NCI-H1417 (cell line): ENCODE measurements around the gene NDOR1.
A peak's percentile ranks its signal among the peaks of the same experiment; 100 is the strongest.

ENCODE experiments used
- DNase-seq, 3 experiments: peaks; one replicate each; lab custom pipeline; 2025; lab: John Stamatoyannopoulos, UW

NDOR1 gene

DNA sequence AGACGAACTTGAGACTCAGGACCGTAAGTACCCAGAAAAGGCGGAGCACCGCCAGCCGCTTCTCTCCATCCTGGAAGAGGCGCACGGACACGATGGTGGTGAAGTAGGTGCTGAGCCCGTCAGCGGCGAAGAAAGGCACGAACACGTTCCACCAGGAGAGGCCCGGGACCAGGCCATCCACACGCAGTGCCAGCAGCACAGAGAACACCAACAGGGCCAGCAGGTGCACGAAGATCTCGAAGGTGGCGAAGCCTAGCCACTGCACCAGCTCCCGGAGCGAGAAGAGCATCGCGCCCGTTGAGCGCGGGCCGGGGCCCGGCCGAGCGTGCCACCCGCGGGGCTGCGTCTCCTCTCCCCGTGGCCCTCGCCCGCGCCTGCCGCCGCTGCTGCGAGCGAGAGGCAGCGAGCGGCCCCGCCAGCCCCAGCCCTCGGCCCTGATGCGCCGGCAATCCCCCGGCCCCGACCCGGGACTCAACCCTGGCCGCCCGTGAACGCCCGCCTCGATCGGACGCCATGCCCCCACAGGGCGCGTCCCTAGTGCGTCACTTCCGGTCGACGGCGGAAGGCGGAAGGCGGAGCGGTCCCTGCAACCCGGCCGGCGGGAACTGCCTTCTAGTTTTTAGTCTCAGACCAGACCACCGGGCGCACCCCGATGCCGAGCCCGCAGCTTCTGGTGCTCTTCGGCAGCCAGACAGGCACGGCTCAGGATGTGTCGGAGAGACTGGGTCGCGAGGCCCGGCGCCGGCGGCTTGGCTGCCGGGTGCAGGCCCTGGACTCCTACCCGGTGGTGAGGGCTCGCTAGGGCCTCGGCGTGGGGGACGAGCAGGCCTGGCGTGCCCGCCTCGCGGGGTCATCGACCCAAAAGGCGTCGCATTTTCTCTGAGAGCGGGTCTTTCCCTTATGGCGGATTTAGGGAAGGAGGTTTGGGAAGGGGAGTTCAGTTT lies at the start of gene NDOR1, which contains the start of gene TMEM203:
NDOR1 (plus strand) TSS at position 575 of the 944 bp plus-strand sequence; CDS start at position 653, 78 bp downstream.
TMEM203 (minus strand) TSS at position 523 of the 944 bp plus-strand sequence; CDS start at position 289, 234 bp downstream.
- DNase-seq = peak; percentile 74 to 90 (median 90)

DNA sequence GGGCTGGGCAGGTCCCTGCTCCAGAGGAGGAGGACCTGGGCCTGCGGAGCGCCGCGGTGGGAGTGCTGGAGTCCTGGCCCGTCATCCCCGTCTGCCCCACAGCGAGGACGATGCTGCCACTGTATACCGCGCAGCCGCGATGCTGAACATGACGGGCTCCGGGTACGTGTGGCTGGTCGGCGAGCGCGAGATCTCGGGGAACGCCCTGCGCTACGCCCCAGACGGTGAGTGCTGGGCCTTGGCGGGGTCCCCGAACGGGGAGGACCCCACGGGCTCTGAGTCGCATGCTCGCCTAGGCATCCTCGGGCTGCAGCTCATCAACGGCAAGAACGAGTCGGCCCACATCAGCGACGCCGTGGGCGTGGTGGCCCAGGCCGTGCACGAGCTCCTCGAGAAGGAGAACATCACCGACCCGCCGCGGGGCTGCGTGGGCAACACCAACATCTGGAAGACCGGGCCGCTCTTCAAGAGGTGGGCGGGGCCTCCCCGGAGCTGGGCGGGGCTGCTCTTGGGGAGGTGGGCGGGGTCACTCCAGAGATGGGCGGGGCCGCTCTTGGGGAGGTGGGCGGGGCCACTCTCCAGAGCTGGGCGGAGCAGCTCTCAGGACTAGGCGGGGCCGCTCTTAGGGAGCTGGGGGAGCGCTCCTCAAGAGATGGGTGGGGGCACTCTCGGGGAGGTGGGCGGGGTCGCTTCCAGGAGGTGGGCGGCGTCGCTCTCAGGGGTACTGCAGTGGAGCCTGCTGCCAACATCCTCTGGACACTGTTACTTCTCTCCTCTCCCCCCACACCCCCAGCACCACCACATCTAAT lies 48.7 kb upstream of the NDOR1 start:
- peak in 2 of 3 experiments; percentile 12 to 30 for DNase-seq

DNA sequence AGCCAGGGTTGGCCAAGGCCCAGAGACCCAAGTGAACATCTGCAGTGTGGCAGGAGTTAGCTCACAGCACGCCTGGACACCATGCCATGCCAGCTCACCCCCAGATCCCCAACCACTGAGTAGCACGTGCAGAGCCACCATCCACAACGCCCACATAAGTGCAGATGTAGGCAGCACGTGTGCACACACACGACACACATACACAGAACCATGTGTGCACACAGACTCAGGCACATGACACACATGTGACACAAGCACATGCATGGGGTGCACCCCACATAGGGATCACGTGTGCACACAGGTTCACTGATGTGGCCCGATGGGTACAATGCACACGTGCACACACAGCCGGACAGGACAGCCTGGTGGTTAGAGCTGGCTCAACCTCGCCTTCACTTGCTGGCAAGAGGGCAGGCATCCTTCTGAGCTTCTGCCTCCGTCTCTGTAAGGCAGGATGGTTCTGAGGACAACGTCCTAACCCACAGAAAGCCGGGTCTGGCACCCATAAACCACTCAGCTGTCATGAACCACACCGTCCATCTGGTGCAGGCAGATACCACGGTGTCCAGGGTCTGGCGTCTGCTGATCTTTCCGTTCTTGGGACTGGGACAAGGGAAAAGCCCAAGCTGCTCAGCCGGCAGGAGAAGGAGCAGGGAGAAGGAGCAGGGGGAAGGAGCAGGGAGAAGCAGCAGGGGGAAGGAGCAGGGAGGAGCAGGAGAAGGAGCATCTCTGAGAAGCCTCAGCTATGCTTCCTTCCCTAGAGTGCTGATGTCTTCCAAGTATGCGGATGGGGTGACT lies 47.7 kb upstream of the NDOR1 start:
- no peak for DNase-seq

DNA sequence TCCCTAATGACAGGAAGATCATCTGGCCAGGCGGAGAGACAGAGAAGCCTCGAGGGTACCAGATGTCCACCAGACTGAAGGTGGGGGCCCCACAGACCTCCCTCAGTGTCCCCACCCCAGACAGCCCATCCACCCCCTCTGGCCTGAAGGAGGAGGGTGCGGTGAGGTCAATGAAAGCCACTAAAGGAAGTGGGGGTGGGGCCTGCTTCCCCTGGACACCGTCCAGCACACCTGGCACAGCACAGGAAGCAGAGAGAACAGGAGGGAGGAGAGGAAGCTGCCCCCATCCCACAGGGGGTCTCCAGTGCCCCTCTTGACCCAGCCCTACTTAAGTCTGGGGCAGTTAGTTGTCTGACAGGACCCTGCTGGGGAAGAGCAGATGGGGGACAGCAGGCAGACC lies 46.9 kb upstream of the NDOR1 start:
- peak in 1 of 3 experiments; percentile 26 for DNase-seq

DNA sequence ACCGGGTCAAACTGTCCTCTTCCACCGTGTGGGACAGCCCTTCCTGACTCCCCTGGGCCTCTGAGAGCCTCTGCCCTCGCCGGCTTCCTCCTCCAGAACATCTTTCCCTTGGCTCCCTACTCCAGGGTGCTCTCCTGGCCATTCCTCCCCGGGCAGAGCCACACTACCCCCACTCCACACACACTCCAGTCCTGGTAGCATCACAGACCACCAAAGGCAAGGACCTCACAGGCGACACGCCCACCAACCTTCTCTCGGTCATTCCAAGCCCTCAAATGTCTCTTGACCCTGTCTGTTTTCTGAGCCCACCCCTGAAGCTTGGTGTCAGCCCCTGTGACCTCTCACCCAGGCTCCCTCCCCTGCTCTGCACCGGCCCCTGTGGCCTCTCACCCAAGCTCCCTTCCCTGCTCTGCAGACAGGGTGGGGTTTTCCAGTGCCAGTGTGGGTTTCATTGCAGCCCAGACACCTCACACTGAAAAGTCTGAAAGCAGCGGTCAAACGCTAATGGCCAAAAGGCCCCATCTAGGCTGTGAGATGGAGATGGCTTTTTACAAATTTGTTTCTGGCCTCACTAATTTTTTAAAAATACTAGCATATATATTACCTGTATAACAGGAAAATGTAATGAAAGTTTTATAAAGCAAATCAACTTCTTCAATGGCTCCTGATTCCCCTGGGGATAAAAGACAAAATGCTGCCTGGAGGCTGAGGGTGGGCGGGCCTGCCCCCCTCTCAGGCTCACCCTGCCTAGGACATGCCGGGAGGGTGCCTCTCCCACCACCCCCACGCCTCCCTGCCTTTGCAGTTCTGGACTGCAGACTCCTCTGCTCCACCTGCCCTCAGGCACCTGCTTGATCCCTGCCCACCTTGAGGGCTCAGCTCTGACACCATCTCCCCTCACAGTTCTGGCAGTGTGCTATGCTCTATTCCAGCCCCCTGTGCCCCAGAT lies 46.1 kb upstream of the NDOR1 start:
- no peak for DNase-seq

GRCh38 chr9:137160054-137160425 lies 45.5 kb upstream of the NDOR1 start:
- DNase-seq = no peak

DNA sequence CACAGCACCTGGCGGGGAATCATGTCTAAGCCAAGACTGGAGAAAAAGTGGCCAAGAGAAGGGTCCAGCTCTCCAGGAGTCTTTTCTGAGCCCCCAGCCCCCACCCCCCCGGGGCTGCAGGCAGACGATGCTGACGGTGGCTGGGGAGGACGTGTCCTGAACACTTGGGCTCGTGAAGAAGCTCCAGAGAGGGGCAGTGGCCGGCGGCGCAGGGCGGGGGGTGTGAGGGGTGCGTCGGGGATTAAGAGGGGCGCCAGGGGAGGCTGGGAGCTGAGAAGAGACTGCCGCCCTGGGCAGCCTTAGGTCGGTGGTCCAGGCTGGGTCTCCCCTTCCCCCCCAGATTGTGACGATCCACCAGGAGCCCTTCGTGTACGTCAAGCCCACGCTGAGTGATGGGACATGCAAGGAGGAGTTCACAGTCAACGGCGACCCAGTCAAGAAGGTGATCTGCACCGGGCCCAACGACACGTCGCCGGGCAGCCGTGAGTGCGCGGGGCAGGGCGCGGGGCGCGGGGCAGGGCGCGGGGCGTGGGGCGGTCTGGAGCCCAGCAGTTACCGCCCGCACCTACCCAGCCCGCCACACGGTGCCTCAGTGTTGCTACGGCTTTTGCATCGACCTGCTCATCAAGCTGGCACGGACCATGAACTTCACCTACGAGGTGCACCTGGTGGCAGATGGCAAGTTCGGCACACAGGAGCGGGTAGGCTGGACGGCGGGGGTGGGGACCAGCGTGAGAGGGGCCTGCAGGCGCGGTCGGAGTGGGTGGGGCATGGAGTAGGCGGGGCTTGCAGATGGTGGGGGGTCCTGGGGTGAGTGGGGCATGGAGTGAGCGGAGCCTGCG lies 44.6 kb upstream of the NDOR1 start:
- peak in 2 of 3 experiments; percentile 67 to 71 for DNase-seq

- peak in 2 of 3 experiments; percentile 67 to 71 for DNase-seq
Measured at GRCh38 chr9:137161558-137162486, 43.7 kb upstream of the NDOR1 start.

GRCh38 chr9:137162505-137163364 lies 42.8 kb upstream of the NDOR1 start:
- DNase-seq = peak in 2 of 3 experiments; percentile 64 to 69

- DNase-seq = peak in 1 of 3 experiments; percentile 46
Measured at GRCh38 chr9:137163365-137163715, 42.2 kb upstream of the NDOR1 start.

GRCh38 chr9:137163805-137164204 lies 41.7 kb upstream of the NDOR1 start:
- no peak for DNase-seq

- DNase-seq = no peak
Measured at GRCh38 chr9:137164370-137165249, 40.9 kb upstream of the NDOR1 start.

GRCh38 chr9:137165250-137165836 lies 40.2 kb upstream of the NDOR1 start:
- no peak for DNase-seq

DNA sequence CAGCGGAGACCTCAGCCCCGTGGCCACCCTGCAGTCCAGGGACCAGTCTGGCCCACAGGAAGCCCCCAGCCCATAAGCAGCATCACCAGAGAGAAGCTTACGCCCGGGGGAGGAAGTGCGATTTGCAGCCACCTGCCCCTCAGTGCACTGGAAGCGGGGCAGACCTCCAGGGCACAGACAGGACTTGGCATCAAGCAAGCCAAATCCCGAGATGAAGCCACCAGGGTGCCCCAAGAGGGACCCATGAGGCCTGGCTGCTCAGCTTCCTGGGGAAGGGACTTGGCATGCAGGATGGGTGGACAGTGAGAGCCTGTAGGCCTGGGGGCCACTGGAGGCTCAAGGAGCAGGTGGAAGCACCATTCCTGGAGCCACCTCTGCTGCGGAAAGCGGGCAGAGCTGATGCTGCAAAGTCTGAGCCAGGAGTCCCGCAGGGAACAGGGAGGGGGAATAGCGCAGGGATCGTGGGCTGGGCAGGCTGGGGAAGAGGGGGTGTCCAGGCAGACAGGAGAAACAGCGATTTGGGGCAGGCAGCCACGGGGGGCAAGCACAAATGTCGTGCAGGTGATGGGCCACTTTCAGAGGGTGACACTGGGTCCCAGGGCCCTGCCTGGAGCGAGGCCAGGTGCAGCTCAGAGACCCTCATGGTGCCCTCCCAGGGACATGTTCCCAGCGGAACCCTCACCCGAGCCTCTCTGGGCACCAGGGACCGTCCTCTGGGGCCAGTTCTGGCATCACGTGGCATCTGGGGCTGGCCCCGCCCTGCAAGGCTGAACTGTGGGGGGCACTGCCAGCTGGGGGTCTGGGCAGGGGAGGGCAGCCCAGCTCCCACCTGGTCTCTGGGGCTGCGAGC lies 38.9 kb upstream of the NDOR1 start:
- DNase-seq = no peak

GRCh38 chr9:137167277-137167746 lies 38.2 kb upstream of the NDOR1 start:
- peak in 1 of 3 experiments; percentile 16 for DNase-seq
